ENCODE results near the gene DDX27. TPM values are rescaled to one million over a fixed set of nuclear protein-coding genes. Genes with fewer than 3 reads are reported as not detected.

DDX27 gene
- total RNA-seq, 1 experiment from 2014 or later, result 87.3 TPM

- BruUV-seq (replicated peaks), result no TSS peak
- peaks cover 94% of the 10 kb centered on the region for H3K36me3 Mint-ChIP-seq (ENCODE audit: insufficient read depth, unreplicated experiment)
- no peak overlapping the region for H3K4me3 Mint-ChIP-seq (ENCODE audit: low read depth, unreplicated experiment)
Measured at GRCh38 chr20:49259284-49259683, 40.1 kb downstream of the DDX27 start.

GRCh38 chr20:49259799-49260198 lies 40.6 kb downstream of the DDX27 start:
- Mint-ChIP-seq H3K9me3 (ENCODE audit: low read depth, unreplicated experiment) (no peaks in the 10 kb centered on the region), H3K36me3 (ENCODE audit: insufficient read depth, unreplicated experiment) (peaks cover 93% of the 10 kb centered on the region), H3K27me3 (ENCODE audit: unreplicated experiment) (no peaks in the 10 kb centered on the region), H3K4me3 (ENCODE audit: low read depth, unreplicated experiment) (no peak overlapping the region), H3K27ac (ENCODE audit: unreplicated experiment) (no peak overlapping the region), H3K4me1 (ENCODE audit: low read depth, unreplicated experiment) (peaks cover 6% of the 10 kb centered on the region)
- intact Hi-C loops (cut with micrococcal nuclease; ENCODE audit: unreplicated experiment), result no loop called here
- no peak for TF ChIP-seq CTCF (IDR thresholded peaks at IDR 0.05; ENCODE audit: unreplicated experiment)
- BruUV-seq (replicated peaks), result no TSS peak
- DNase-seq, result no peak
- CTCF ChIA-PET, result interaction anchor here (0.6 to 2.1 kb wide), 2 partner anchors 14 to 16 kb away, joined by 3 to 4 read pairs; no protein-coding TSS in a partner anchor

More at GRCh38 chr20:49259284-49259683, 40.1 kb downstream of the DDX27 start:
- H3K27ac Mint-ChIP-seq (ENCODE audit: unreplicated experiment), result no peak overlapping the region
- DNase-seq, result no peak
- no peak for TF ChIP-seq CTCF (IDR thresholded peaks at IDR 0.05; ENCODE audit: unreplicated experiment)
- H3K27me3 Mint-ChIP-seq (ENCODE audit: unreplicated experiment), result no peaks in the 10 kb centered on the region
- H3K9me3 Mint-ChIP-seq (ENCODE audit: low read depth, unreplicated experiment), result no peaks in the 10 kb centered on the region
- CTCF ChIA-PET, result interaction anchor here (0.7 to 2.1 kb wide), 3 partner anchors 13 to 122 kb away, joined by 3 to 4 read pairs (median 3); no protein-coding TSS in a partner anchor
- intact Hi-C loops (cut with micrococcal nuclease; ENCODE audit: unreplicated experiment), result no loop called here
- peaks cover 6% of the 10 kb centered on the region for H3K4me1 Mint-ChIP-seq (ENCODE audit: low read depth, unreplicated experiment)

GRCh38 chr20:49260218-49260617 lies 41.0 kb downstream of the DDX27 start:
- no peak for DNase-seq

GRCh38 chr20:49261173-49261572 lies 42.0 kb downstream of the DDX27 start:
- no peaks in the 10 kb centered on the region for H3K9me3 Mint-ChIP-seq (ENCODE audit: low read depth, unreplicated experiment)
- CTCF ChIA-PET, result no interaction called here
- H3K27ac Mint-ChIP-seq (ENCODE audit: unreplicated experiment), result no peak overlapping the region
- H3K4me1 Mint-ChIP-seq (ENCODE audit: low read depth, unreplicated experiment), result peaks cover 15% of the 10 kb centered on the region
- no peak overlapping the region for H3K4me3 Mint-ChIP-seq (ENCODE audit: low read depth, unreplicated experiment)
- DNase-seq, result no peak
- BruUV-seq (replicated peaks), result no TSS peak
- peaks cover 85% of the 10 kb centered on the region for H3K36me3 Mint-ChIP-seq (ENCODE audit: insufficient read depth, unreplicated experiment)
- no peak for TF ChIP-seq CTCF (IDR thresholded peaks at IDR 0.05; ENCODE audit: unreplicated experiment)
- no peaks in the 10 kb centered on the region for H3K27me3 Mint-ChIP-seq (ENCODE audit: unreplicated experiment)
- intact Hi-C loops (cut with micrococcal nuclease; ENCODE audit: unreplicated experiment), result no loop called here

More at GRCh38 chr20:49260218-49260617, 41.0 kb downstream of the DDX27 start:
- Mint-ChIP-seq H3K27me3 (ENCODE audit: unreplicated experiment) (no peaks in the 10 kb centered on the region), H3K27ac (ENCODE audit: unreplicated experiment) (no peak overlapping the region), H3K4me3 (ENCODE audit: low read depth, unreplicated experiment) (no peak overlapping the region), H3K9me3 (ENCODE audit: low read depth, unreplicated experiment) (no peaks in the 10 kb centered on the region), H3K36me3 (ENCODE audit: insufficient read depth, unreplicated experiment) (peaks cover 89% of the 10 kb centered on the region), H3K4me1 (ENCODE audit: low read depth, unreplicated experiment) (peaks cover 6% of the 10 kb centered on the region)
- intact Hi-C loops (cut with micrococcal nuclease; ENCODE audit: unreplicated experiment), result no loop called here
- no TSS peak for BruUV-seq (replicated peaks)
- CTCF ChIA-PET, result interaction anchor here (0.6 to 2.1 kb wide), 2 partner anchors 14 to 16 kb away, joined by 3 to 4 read pairs; no protein-coding TSS in a partner anchor
- TF ChIP-seq CTCF (IDR thresholded peaks at IDR 0.05; ENCODE audit: unreplicated experiment), result no peak

Data from Calu3 (cell line).